ENCODE measurements around the gene DACH2. TPM values are rescaled to one million over a fixed set of nuclear protein-coding genes. Genes with fewer than 3 reads are reported as not detected.
A peak's percentile ranks its signal among the peaks of the same experiment; 100 is the strongest.

Gene DACH2
- total RNA-seq, 6 experiments from 2014 or later = not detected

- 19% methylated on average over 1 of the region's 1 CpG for WGBS (ENCODE audit: insufficient coverage, low coverage, low lambda C conversion rate, missing lambda C conversion rate)
- Histone ChIP-seq H3K27me3 (no peaks in the 10 kb centered on the region), H3K4me3 (no peak overlapping the region), H3K9me3 (no peaks in the 10 kb centered on the region), H3K4me1 (no peaks in the 10 kb centered on the region), H3K27ac (no peak overlapping the region), H3K36me3 (no peaks in the 10 kb centered on the region)
- ATAC-seq = no peak
- TF ChIP-seq CTCF (IDR thresholded peaks at IDR 0.05) (peak in 2 of 4 donors; percentile 8 to 9), POLR2A (IDR thresholded peaks at IDR 0.05) (no peak)
- intact Hi-C loops (cut with DNase I) = no loop called here
- DNase-seq = no peak
These were observed 44.6 kb downstream of the DACH2 start for GRCh38 chrX:86192827-86193226.

GRCh38 chrX:86194758-86195157 is 46.5 kb downstream of the DACH2 start:
- intact Hi-C loops (cut with DNase I) = no loop called here
- no CpG with 5 or more reads among the region's 6 CpGs for WGBS (ENCODE audit: insufficient coverage, low coverage, low lambda C conversion rate, missing lambda C conversion rate)
- H3K27ac ChIP-seq = no peak overlapping the region
- DNase-seq (no peak), ATAC-seq (no peak)
- H3K4me1 ChIP-seq = no peaks in the 10 kb centered on the region
- no peaks in the 10 kb centered on the region for H3K9me3 ChIP-seq
- H3K4me3 ChIP-seq = no peak overlapping the region
- H3K27me3 ChIP-seq = no peaks in the 10 kb centered on the region
- H3K36me3 ChIP-seq = no peaks in the 10 kb centered on the region
- TF ChIP-seq POLR2A (IDR thresholded peaks at IDR 0.05) = no peak
- TF ChIP-seq CTCF (IDR thresholded peaks at IDR 0.05) = no peak

DNA sequence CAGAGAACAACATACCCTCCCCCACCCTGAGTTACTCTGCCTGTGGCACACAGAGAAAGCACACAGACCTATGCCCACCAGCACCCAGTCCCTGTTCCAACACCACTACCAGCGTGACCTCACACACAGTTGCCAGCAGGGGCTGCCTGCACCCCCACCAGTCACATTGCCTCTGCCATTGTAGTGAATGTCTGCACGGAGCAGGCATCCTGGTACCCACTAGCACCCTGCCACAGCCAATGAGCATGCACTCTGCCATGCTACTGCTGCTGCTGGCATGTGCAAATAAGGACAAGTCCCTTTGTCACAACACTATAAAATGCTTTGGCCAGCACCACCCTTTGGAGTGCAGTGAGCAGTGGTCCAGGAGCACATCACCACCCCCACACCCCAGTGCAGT is 47.1 kb downstream of the DACH2 start:
- whole genome bisulfite sequencing (ENCODE audit: insufficient coverage, low coverage, low lambda C conversion rate, missing lambda C conversion rate) = 67% methylated on average over 1 of the region's 2 CpGs
- no peak for DNase-seq
- no peak for TF ChIP-seq CTCF (IDR thresholded peaks at IDR 0.05)
- no peak for TF ChIP-seq POLR2A (IDR thresholded peaks at IDR 0.05)
- intact Hi-C loops (cut with DNase I) = no loop called here
- Histone ChIP-seq H3K36me3 (no peaks in the 10 kb centered on the region), H3K4me3 (no peak overlapping the region), H3K4me1 (no peaks in the 10 kb centered on the region), H3K27me3 (no peaks in the 10 kb centered on the region), H3K9me3 (no peaks in the 10 kb centered on the region), H3K27ac (no peak overlapping the region)
- no peak for ATAC-seq

DNA sequence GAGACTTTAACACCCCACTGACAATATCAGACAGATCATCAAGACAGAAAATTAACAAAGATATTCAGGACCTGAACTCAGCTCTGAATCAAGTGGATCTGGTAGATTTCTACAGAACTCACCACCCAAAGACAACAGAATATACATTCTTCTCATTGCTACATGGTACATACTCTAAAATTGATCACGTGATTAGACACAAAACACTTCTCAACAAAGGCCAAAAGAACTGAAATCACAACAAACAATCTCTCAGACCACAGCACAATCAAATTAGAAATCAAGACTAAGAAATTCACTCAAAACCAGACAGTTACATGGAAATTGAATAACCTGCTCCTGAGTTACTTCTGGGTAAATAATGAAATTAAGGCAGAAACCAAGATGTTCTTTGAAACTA is 49.6 kb downstream of the DACH2 start:
- H3K9me3 ChIP-seq = no peaks in the 10 kb centered on the region
- no peaks in the 10 kb centered on the region for H3K36me3 ChIP-seq
- H3K4me1 ChIP-seq = no peaks in the 10 kb centered on the region
- intact Hi-C loops (cut with DNase I) = no loop called here
- H3K27ac ChIP-seq = no peak overlapping the region
- WGBS (ENCODE audit: insufficient coverage, low coverage, low lambda C conversion rate, missing lambda C conversion rate) = 19% methylated on average over 1 of the region's 1 CpG
- ATAC-seq = no peak
- H3K4me3 ChIP-seq = no peak overlapping the region
- no peaks in the 10 kb centered on the region for H3K27me3 ChIP-seq
- DNase-seq = no peak
- no peak for TF ChIP-seq CTCF (IDR thresholded peaks at IDR 0.05)

- H3K27me3 ChIP-seq = peaks cover 0 to 10% of the 10 kb centered on the region in 2 donors
- intact Hi-C loops (cut with DNase I) = no loop called here
- no peak overlapping the region for H3K27ac ChIP-seq
- H3K4me3 ChIP-seq = no peak overlapping the region
- WGBS (ENCODE audit: insufficient coverage, low coverage, low lambda C conversion rate, missing lambda C conversion rate) = 49% methylated on average over 3 of the region's 3 CpGs
- no peaks in the 10 kb centered on the region for H3K4me1 ChIP-seq
- TF ChIP-seq CTCF (IDR thresholded peaks at IDR 0.05) (no peak), POLR2A (IDR thresholded peaks at IDR 0.05) (no peak)
- no peaks in the 10 kb centered on the region for H3K36me3 ChIP-seq
- DNase-seq (no peak), ATAC-seq (no peak)
- no peaks in the 10 kb centered on the region for H3K9me3 ChIP-seq
These were observed 62.5 kb downstream of the DACH2 start for GRCh38 chrX:86210772-86211171.
